HG03045 (cell line): ENCODE data around the gene DNASE1L3.
A peak's percentile ranks its signal among the peaks of the same experiment; 100 is the strongest.
"Not testable (repeated sequence)": the region's sequence is repeated elsewhere in the genome, so short reads cannot be mapped to it uniquely, and the experiment has no call there.

ENCODE experiments used
- ATAC-seq: cut with Tn5 transposase; IDR thresholded peaks from one replicate; pipeline ENCODE4 v1.9.1; 2021; ENCODE audit warnings: mild to moderate bottlenecking, moderate library complexity; ENCODE audit not compliant: unreplicated experiment

Gene DNASE1L3

GRCh38 chr3:58236527-58237237, 25.9 kb upstream of the DNASE1L3 start:
- no peak for ATAC-seq

GRCh38 chr3:58235970-58236369, 25.2 kb upstream of the DNASE1L3 start:
- ATAC-seq: no peak

GRCh38 chr3:58234516-58234931, 23.8 kb upstream of the DNASE1L3 start:
- ATAC-seq: no peak

DNA sequence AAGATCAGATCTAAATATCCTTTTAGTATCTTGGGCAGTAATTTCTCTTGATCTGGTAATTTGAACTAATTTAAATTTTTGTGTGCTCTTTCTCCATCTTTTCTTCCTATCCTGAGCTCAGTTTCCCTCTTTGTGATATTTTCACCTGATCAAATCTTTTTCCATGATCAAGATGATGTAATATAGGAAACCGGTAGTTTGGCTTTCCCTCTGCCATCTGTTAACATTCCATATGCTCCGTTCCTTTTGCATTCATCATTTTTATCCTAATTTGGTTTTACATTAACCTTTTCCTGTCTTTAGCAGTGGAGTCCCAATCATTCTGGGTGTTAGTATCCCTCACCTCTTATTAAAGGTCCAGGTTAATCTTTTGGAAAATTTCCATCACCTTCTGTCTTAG, 20.9 kb upstream of the DNASE1L3 start:
- no peak for ATAC-seq

DNA sequence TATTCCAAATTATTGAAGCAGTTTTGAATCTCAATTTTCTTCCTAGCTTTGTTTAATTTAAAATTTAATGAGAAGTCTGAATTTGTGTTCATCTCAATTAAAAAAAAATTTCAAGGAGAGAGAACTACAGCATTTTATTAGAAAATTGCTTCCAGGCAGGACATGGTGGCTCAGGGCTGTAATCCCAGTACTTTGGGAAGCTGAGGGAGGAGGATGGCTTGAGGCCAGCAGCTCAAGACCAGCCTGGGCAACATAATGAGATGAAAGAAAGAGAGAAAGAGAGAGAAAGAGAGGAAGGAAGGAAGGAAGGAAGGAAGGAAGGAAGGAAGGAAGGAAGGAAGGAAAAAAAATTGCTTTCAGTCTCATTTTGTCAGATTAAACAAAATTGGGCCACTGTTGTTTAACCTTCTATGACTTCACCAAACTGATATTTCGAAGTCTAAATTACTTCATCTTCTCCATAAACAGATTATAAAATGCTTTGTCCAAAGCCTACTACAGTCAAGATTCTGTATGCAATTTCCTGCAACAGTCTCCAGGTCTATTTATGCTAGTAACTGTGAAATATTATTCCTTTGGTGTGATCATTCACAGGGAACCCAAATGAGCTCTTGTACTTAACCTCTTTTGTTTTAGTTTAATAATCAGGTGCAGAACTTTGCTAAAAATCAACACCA, 20.2 kb upstream of the DNASE1L3 start:
- ATAC-seq: no peak

GRCh38 chr3:58227933-58228332, 17.2 kb upstream of the DNASE1L3 start:
- not testable (repeated sequence) for ATAC-seq

DNA sequence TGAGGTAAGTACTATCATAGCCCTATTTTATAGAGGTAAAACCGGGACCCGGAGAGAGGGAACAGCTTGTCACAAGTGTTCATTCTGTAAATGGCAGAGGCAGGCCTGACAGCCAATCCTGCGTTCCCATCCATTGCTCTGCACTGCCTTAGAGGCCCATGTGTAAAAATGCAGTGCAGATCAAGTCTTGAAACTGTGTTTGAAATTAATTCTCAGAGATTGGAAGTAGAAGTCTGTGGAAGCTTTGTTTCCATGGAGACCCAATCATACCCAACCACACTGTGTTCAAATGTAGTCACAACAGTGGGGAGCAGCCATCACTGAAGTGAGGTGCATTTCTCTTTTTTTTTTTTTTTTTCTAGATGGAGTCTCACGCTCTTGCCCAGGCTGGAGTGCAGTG, 13.1 kb upstream of the DNASE1L3 start:
- ATAC-seq: no peak

GRCh38 chr3:58222161-58222724, 11.5 kb upstream of the DNASE1L3 start:
- ATAC-seq: no peak

DNA sequence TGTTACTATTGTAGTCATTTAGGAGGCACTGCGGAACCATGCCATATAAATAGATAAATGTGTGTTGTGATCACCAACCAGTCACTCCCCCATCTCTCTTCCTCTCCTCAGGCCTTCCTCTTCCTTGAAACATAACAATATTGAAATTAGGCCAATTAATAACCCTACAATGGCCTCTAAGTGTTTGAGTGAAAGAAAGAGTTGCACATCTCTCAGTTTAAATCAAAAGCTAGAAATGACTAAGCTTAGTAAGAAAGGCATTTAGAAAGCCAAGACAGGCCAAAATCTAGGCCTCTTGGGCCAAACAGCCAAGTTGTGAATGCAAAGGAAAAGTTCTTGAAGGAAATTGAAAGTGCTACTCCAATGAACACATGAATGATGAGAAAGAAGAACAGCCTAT, 8.1 kb upstream of the DNASE1L3 start:
- no peak for ATAC-seq

GRCh38 chr3:58217209-58217811, 6.5 kb upstream of the DNASE1L3 start:
- peak; percentile 37 for ATAC-seq

DNA sequence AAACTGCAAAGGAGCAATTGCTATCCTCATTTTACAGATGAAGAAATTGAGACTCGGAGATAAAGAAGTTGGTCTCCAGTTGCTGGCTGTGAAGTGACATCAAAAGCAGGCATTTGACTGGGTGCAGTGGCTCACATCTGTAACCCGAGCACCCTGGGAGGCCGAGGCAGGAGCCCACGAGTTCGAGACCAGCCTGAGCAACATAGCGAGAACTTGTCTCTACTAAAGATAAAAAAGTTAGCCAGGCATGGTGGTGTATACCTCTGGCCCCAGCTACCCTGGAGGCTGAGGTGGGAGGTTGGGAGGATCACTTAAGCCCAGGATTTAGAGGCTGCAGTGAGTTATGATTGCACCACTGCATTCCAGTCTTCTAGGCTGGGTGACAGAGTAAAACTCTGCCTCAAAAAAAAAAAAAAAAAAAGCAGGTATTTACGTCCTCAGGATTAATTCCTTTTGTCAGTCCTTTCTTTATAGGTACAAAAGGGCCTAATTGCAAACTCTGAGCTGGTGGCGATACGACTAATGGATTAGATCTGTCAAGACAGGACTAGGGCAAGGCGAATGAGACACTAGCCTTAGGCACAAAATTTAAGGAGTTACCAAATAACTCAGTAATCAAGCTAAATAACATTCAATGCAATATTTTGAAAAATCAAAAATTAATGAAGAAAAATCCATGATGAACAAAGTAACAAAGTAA, 5.9 kb upstream of the DNASE1L3 start:
- ATAC-seq: no peak

DNA sequence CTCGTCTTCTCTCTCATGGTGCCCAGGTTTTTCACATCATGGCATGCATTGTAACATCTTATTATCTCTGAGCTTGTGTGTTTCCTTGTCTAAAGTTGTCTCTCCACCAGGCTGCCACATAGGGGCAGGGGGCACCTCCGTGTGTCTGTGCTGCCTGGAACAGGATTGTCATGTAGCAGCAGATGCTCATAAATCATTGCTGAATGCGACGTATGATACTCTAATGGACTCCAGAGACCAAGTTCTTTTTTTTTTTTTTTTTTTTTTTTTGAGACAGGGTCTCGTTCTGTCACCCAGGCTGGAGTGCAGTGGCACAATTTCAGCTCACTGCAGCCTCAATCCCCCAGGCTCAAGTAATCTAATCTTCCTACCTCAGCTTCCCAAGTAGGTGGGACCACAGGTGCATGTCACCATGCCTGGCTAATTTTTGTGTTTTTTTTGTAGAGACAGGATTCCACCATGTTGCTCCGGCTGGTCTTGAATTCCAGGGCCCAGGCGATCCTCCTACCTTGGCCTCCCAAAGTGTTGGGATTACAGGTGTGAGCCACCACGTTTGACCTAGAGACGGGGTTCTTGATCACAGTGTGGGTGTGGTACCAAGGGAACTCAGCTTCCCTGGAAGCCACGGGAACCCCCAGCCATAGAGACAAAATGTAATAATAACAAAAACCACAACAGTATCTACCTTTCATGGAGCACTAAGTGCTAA, 4.7 kb upstream of the DNASE1L3 start:
- no peak for ATAC-seq

DNA sequence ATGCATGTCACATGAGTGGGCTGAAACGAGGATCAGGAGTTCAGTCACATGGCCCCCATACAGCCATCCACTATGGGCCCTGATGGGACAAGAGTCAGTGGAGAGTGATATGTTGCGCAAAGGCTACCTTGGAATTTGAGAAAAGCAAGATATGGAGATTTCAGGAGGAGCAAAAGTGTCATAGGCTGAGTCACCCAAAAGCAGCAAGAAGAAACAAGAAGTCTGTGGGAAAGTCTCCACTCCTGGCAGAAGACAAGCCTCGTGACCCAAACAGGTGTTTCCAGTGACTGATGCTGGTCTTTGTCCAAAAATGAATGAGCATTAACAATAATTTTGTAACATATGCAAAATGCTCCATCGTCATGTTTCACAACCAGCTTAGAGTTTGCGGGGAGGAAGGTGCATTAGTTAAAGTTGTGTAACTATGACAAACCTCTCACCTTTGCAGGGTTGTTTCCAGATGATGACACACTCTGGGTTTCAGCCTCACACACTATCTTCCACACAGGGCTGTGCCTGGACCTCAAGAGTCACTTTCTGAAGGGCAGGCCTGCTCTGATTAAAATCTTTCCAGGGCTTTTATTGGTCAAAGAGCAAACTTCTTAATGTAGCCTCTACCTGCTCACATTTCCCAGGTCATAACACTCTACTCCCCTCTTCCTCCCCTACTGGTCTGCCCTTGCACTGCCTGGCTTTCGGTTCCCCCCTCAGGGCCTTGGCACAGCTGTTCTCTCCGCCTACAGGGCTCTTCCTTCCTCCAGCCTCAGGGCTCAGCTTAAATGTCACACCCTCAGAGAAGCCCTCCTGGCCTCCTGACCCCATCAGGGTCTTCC, 3.9 kb upstream of the DNASE1L3 start:
- ATAC-seq: peak; percentile 79

DNA sequence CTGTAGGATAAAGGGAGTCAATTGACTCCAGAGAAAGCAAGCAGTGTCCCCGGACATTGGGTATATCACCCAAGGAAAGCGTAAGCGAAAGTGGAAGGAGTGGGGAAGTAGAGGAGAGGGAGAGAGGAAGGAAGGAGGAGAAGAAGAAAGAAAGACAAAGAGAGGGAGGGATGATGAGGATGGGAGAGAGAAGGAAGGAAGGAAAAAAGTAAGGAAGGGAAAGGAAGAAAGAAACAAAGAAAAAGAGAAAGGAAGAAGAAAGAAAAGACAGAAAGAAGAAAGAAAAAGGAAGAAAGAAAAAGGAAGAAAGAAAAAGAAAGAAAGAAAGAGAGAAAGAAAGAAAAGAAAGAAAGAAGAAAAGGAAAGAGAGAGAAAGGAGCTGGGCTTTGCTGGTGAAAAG, 839 bp downstream of the DNASE1L3 start:
- no peak for ATAC-seq

DNA sequence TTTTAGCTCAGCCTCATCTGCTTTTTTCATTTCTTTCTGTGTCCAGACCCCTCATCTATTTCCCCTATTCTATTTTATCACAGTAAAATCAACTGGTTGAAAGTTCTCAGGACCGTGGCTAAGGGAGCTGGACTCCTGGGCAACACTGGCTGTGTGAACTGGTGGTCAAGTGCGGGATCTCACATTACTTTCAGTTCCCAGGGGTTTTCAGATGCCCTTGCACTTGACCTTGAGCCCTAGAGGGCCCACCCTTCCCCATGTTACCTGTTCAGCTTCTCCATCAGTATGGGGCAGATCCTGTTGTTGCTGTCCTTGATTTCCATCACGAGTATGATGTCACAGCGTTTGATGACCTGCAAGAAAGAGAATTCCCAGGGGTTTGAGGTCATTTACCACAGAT, 2.8 kb downstream of the DNASE1L3 start:
- no peak for ATAC-seq

DNA sequence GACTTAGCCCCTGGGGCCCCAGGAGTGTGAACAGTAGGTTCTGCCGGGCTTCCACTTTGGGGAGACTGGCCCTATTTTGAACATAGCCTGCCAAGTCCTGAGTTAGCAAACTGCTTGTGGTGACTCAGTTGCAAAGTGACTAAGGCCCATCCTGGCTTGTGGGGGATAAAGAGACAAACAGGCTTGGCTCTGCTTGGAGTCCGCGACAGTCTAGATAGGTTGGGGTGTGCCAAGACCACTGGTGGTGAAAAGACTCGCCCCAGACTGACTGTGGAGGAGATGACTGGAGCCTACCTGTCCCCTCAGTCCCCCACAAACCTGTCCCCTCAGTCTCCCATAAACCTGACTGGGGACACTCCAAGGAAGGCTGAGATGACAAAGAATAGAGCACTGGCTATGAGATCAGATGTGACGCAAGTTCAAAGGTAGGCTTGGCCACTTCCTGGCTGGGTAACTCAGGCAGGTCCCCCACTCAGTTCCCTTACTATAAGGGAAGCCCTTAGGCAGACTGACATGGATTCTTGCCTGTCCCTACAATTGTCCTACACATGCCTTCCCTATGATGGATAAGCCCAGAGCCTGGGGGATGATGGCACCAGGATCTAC, 4.3 kb downstream of the DNASE1L3 start:
- ATAC-seq: no peak

- ATAC-seq: no peak
These were observed 4.8 kb downstream of the DNASE1L3 start for GRCh38 chr3:58205981-58206380.

DNA sequence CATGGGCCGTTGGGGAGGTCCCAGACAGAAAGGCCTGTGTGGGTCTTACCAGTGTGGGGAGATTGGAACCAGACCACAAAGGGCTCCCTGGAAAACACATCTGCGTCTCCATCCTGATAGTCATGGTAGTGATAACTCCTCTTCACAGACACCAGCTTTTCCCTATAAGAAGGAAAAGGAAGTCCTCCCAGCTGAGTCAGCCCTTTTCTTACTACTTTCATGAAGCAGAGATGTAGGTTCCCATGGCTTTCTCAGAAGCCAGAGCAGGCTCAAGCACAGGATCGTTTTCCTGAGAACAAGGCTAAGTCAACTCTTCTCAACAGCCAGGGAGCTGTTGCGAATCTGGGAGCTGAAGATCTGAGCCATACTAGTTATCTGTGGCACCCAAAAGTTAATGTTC, 6.1 kb downstream of the DNASE1L3 start:
- no peak for ATAC-seq

DNA sequence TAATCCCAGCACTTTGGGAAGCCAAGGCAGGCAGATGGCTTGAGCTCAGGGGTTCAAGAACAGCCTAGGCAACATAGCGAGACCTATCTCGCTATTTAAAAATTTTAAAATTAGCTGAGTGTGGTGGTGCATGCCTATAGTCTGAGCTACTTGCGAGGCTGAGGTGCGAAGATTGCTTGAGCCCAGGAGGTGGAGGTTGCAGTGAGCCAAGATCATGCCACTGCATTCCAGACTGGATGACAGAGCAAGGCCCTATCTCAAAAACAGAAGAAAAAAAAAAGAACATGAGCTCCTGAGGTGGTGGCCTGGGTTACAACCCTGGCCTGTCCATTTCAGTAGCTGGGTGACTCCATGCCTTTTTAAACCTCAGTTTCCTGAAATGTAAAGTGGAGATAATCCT, 7.2 kb downstream of the DNASE1L3 start:
- ATAC-seq: no peak
